ENCODE measurements around the gene KRT73.

Gene KRT73

GRCh38 chr12:52645120-52645761, 26.9 kb upstream of the KRT73 start:
- peak; percentile 9 for DNase-seq

- no peak for DNase-seq
These were observed 25.7 kb upstream of the KRT73 start for GRCh38 chr12:52644078-52644415.

- no peak for DNase-seq
These were observed 25.1 kb upstream of the KRT73 start for GRCh38 chr12:52643233-52644077.

- DNase-seq = no peak
These were observed 23.1 kb upstream of the KRT73 start for GRCh38 chr12:52641468-52641867.

- DNase-seq = no peak
These were observed 18.9 kb upstream of the KRT73 start for GRCh38 chr12:52637299-52637698.

GRCh38 chr12:52636592-52637258, 18.4 kb upstream of the KRT73 start:
- no peak for DNase-seq

- DNase-seq = no peak
These were observed 17.8 kb upstream of the KRT73 start for GRCh38 chr12:52636189-52636588.

- DNase-seq = no peak
These were observed 16.1 kb upstream of the KRT73 start for GRCh38 chr12:52634266-52635056.

- DNase-seq = peak; percentile 1
These were observed 15.0 kb upstream of the KRT73 start for GRCh38 chr12:52633383-52633782.

- no peak for DNase-seq
These were observed 14.3 kb upstream of the KRT73 start for GRCh38 chr12:52632656-52633055.

- DNase-seq = no peak
These were observed 13.5 kb upstream of the KRT73 start for GRCh38 chr12:52631676-52632459.

- DNase-seq = no peak
These were observed 12.9 kb upstream of the KRT73 start for GRCh38 chr12:52631264-52631663.

- no peak for DNase-seq
These were observed 12.3 kb upstream of the KRT73 start for GRCh38 chr12:52630599-52631200.

GRCh38 chr12:52630008-52630500, 11.7 kb upstream of the KRT73 start:
- no peak for DNase-seq

GRCh38 chr12:52629281-52630007, 11.1 kb upstream of the KRT73 start:
- DNase-seq = peak; percentile 31

- DNase-seq = no peak
These were observed 10.5 kb upstream of the KRT73 start for GRCh38 chr12:52628841-52629240.

- no peak for DNase-seq
These were observed 9.8 kb upstream of the KRT73 start for GRCh38 chr12:52628111-52628507.

GRCh38 chr12:52627395-52628110, 9.2 kb upstream of the KRT73 start:
- no peak for DNase-seq

GRCh38 chr12:52622349-52622748, 4.0 kb upstream of the KRT73 start:
- DNase-seq = no peak

- no peak for DNase-seq
These were observed 507 bp upstream of the KRT73 start for GRCh38 chr12:52618866-52619265.

Data from inflammatory macrophage treated with lipopolysaccharide for 4 hours (primary cell).